ENCODE data around the gene E2F3.

DNA sequence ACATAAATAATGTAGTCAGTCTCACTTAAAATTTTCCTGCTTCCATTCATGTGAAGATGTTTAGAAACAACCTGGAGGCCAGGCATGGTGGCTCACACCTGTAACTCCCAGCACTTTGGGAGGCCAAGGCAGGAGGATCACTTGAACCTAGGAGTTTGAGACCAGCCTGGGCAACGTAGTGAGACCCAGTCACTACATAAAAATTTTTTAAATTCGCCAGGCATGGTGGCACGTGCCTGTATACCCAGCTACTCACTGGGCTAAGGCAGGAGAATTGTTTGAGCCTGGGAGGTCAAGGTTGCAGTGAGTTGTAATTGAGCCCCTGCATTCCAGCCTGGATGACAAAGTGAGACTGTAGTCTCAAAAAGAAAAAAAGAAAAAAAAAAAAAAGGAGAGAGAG is 47.3 kb upstream of the E2F3 start:
- TF ChIP-seq TCF7 (IDR thresholded peaks at IDR 0.05; ENCODE audit: borderline replicate concordance) (no peak), SIX5 (IDR thresholded peaks at IDR 0.05; ENCODE audit: low read depth, low read length, severe bottlenecking) (no peak), BACH1 (IDR thresholded peaks at IDR 0.05; ENCODE audit: borderline replicate concordance) (no peak), CHD2 (IDR thresholded peaks at IDR 0.05; ENCODE audit: borderline replicate concordance, low read depth, low read length) (no peak), POLR2A (IDR thresholded peaks at IDR 0.05; ENCODE audit: low read depth, low read length) (no peak), BRCA1 (IDR thresholded peaks at IDR 0.05; ENCODE audit: low read depth, low read length) (no peak)
